Spleen (tissue), 7 donors: ENCODE data around the gene SNED1.

Experiments used
- CTCF ChIP-seq, 11 experiments: fragments of 200-600 bp in 7 of 11; fragments of 450-650 bp in 4 of 11; sonication (generic) in 4 of 11; IDR thresholded peaks in 8 of 11; conservative IDR thresholded peaks in 3 of 11; 1 replicate in 7 of 11; 2 replicates in 4 of 11; pipeline versions ENCODE4 v1.4.0 to v1.8.0; 2016 to 2021; ENCODE audit warnings: antibody characterized with exemption in 11 of 11, inconsistent platforms in 4 of 11, mild to moderate bottlenecking in 1 of 11
- POLR2A ChIP-seq, 3 donors: fragments of 450-650 bp; IDR thresholded peaks; one replicate each; pipeline ENCODE4 v1.5.1; 2017; ENCODE audit warnings: antibody characterized with exemption in 3 of 3, mild to moderate bottlenecking in 1 of 3
- donor health status: DM: no; HTN: no; CAD: no; lungs with moderate emphysema.
- donor health status: DM: no; HTN: no; CAD: no.
- donor health status: DM: no; HTN: no; CAD: no.

GRCh38 chr2:241066171-241066892 lies 67.9 kb downstream of the SNED1 start:
- TF ChIP-seq POLR2A (IDR thresholded peaks at IDR 0.05) (no peak), CTCF (IDR thresholded peaks at IDR 0.05 in 8 of 11, conservative IDR thresholded peaks at IDR 0.05 in 3 of 11) (no peak)
